Neural cell (in vitro differentiated cells): Measurements from ENCODE around the gene MPL. TPM values are rescaled to one million over a fixed set of nuclear protein-coding genes. Genes with fewer than 3 reads are reported as not detected.

Experiments used
- H2AFZ ChIP-seq: fragments of 200-600, 300-800 bp; sonication (generic), shearing (Covaris generic); 2 replicates; pipeline ENCODE4 v1.6.0; 2014; ENCODE audit warnings: low read depth, mild to moderate bottlenecking, antibody characterized with exemption, low read length, moderate library complexity
- H3F3A ChIP-seq: fragments of 200-600 bp; shearing (Covaris generic); 2 replicates; pipeline ENCODE4 v1.6.1; 2016; ENCODE audit warnings: mild to moderate bottlenecking, moderate library complexity, mixed read lengths, antibody characterized with exemption, low read length; ENCODE audit not compliant: insufficient read depth, poor library complexity, severe bottlenecking
- H3K27ac ChIP-seq: fragments of 200-600, 300-800 bp; sonication (generic), shearing (Covaris generic); 2 replicates; pipeline ENCODE4 v1.5.1; 2014; ENCODE audit warnings: mild to moderate bottlenecking, low read length, moderate library complexity
- H3K27me3 ChIP-seq: fragments of 300-800, 200-600 bp; sonication (generic), shearing (Covaris generic); 2 replicates; pipeline ENCODE4 v1.6.0; 2014; ENCODE audit warnings: mild to moderate bottlenecking, low read depth, low read length, moderate library complexity; ENCODE audit not compliant: insufficient read depth
- H3K36me3 ChIP-seq: fragments of 300-800, 200-600 bp; sonication (generic), shearing (Covaris generic); 2 replicates; pipeline ENCODE4 v1.5.1; 2014; ENCODE audit warnings: mild to moderate bottlenecking, antibody characterized with exemption, low read length, moderate library complexity; ENCODE audit not compliant: insufficient read depth
- H3K4me2 ChIP-seq: fragments of 300-800, 200-600 bp; sonication (generic), shearing (Covaris generic); 2 replicates; pipeline ENCODE4 v1.6.0; 2014; ENCODE audit warnings: mild to moderate bottlenecking, low read length
- H3K4me3 ChIP-seq: fragments of 300-800, 200-600 bp; sonication (generic), shearing (Covaris generic); 2 replicates; pipeline ENCODE4 v1.5.1; 2014; ENCODE audit warnings: mild to moderate bottlenecking, low read length, moderate library complexity
- H3K79me2 ChIP-seq: fragments of 200-600 bp; shearing (Covaris generic); replicated peaks from 2 replicates; pipeline ENCODE4 v1.6.0; 2014; ENCODE audit warnings: mild to moderate bottlenecking, low read length, moderate library complexity; ENCODE audit not compliant: insufficient read depth
- H3K9ac ChIP-seq: fragments of 300-800, 200-600 bp; sonication (generic), shearing (Covaris generic); 2 replicates; pipeline ENCODE4 v1.6.1; 2016; ENCODE audit warnings: mild to moderate bottlenecking, low read length, mixed read lengths
- H3K9me2 ChIP-seq: fragments of 200-600 bp; shearing (Covaris generic); 2 replicates; pipeline ENCODE4 v1.6.1; 2016; ENCODE audit warnings: mild to moderate bottlenecking, low read length, mixed read lengths; ENCODE audit not compliant: insufficient read depth
- H3K9me3 ChIP-seq: fragments of 200-600, 300-800 bp; sonication (generic), shearing (Covaris generic); 2 replicates; pipeline ENCODE4 v1.6.1; 2016; ENCODE audit warnings: mild to moderate bottlenecking, mixed run types, low read length, moderate library complexity, mixed read lengths
- H4K20me1 ChIP-seq: fragments of 200-600 bp; shearing (Covaris generic); 2 replicates; pipeline ENCODE4 v1.6.1; 2016; ENCODE audit warnings: mild to moderate bottlenecking, mixed run types; ENCODE audit not compliant: insufficient read depth
- CTCF ChIP-seq: fragments of 450-650 bp; IDR thresholded peaks from 2 replicates; pipeline ENCODE4 v1.5.1; 2014; ENCODE audit warnings: antibody characterized with exemption, mild to moderate bottlenecking, moderate library complexity; ENCODE audit not compliant: poor library complexity, severe bottlenecking
- EP300 ChIP-seq: fragments of 450-650 bp; conservative IDR thresholded peaks from 2 replicates; pipeline ENCODE4 v1.6.1; 2014; ENCODE audit warnings: antibody characterized with exemption, mild to moderate bottlenecking, moderate library complexity; ENCODE audit not compliant: poor library complexity, severe bottlenecking
- EZH2 ChIP-seq: fragments of 200-600, 300-800 bp; shearing (Covaris generic), sonication (generic); IDR thresholded peaks from 2 replicates; pipeline ENCODE4 v1.6.1; 2014; ENCODE audit warnings: antibody characterized with exemption, low read length, borderline replicate concordance, mild to moderate bottlenecking; ENCODE audit not compliant: insufficient read depth, poor library complexity, severe bottlenecking
- MXI1 ChIP-seq: fragments of 450-650 bp; conservative IDR thresholded peaks from 2 replicates; pipeline ENCODE4 v1.6.1; 2014; ENCODE audit warnings: antibody characterized with exemption, mild to moderate bottlenecking; ENCODE audit not compliant: poor library complexity, severe bottlenecking
- POLR2AphosphoS5 ChIP-seq: IDR thresholded peaks from 2 replicates; pipeline ENCODE4 v1.6.1; 2012
- RAD21 ChIP-seq: fragments of 450-650 bp; conservative IDR thresholded peaks from 2 replicates; pipeline ENCODE4 v1.6.1; 2014; ENCODE audit warnings: antibody characterized with exemption, mild to moderate bottlenecking, moderate library complexity
- REST ChIP-seq: IDR thresholded peaks from 2 replicates; pipeline ENCODE4 v1.6.1; 2012; ENCODE audit warnings: borderline replicate concordance
- SMC3 ChIP-seq: fragments of 450-650 bp; conservative IDR thresholded peaks from 2 replicates; pipeline ENCODE4 v1.6.1; 2014; ENCODE audit warnings: antibody characterized with exemption, mild to moderate bottlenecking, moderate library complexity; ENCODE audit not compliant: poor library complexity
- TAF1 ChIP-seq: IDR thresholded peaks from 2 replicates; pipeline ENCODE4 v1.6.1; 2012; ENCODE audit warnings: low read depth
- polyA plus RNA-seq: library from polyadenylated mRNA; depleted of rRNA; stranded (reverse); fragments of >200 nt; gene quantifications from 2 replicates; pipeline ENCODE4 v1.2.3, GENCODE V29; 2014

The MPL gene
- polyA plus RNA-seq, 1 donor from 2014 or later = not detected

DNA sequence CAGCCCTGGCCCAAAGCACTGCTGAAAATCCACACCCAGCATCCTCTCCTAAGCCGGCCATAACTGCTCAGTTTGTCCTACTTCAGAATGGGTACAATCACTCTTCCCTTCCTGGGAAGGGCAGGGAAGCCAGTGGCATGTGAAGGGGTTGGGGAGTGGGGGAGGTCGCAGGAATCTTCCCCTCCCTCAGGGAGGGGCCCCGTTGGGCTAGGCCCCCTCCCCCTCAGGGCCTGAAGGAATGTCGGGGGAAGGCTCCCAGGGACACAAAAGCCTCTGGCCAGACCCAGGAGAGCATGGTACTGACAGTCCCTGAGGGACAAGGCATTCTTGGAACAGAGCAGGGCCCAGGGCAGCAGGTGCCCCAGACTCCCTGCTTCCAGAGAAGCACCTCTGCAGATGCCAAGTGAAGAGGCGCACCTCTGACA lies 29.0 kb downstream of the MPL start:
- Histone ChIP-seq H3K9me2 (no peaks in the 10 kb centered on the region), H3K27me3 (no peaks in the 10 kb centered on the region), H2AFZ (no peak overlapping the region), H3F3A (no peaks in the 10 kb centered on the region), H3K27ac (no peak overlapping the region), H3K9me3 (no peaks in the 10 kb centered on the region), H3K36me3 (no peaks in the 10 kb centered on the region), H3K9ac (no peak overlapping the region), H3K79me2 (peaks cover 3% of the 10 kb centered on the region), H4K20me1 (no peaks in the 10 kb centered on the region), H3K4me2 (no peak overlapping the region), H3K4me3 (no peak overlapping the region)
- TF ChIP-seq TAF1 = no peak
- no peak for TF ChIP-seq EP300
- TF ChIP-seq POLR2AphosphoS5 = no peak
- no peak for TF ChIP-seq CTCF
- no peak for TF ChIP-seq SMC3
- TF ChIP-seq MXI1 = no peak
- TF ChIP-seq RAD21 = no peak
- no peak for TF ChIP-seq REST
- TF ChIP-seq EZH2 = no peak

DNA sequence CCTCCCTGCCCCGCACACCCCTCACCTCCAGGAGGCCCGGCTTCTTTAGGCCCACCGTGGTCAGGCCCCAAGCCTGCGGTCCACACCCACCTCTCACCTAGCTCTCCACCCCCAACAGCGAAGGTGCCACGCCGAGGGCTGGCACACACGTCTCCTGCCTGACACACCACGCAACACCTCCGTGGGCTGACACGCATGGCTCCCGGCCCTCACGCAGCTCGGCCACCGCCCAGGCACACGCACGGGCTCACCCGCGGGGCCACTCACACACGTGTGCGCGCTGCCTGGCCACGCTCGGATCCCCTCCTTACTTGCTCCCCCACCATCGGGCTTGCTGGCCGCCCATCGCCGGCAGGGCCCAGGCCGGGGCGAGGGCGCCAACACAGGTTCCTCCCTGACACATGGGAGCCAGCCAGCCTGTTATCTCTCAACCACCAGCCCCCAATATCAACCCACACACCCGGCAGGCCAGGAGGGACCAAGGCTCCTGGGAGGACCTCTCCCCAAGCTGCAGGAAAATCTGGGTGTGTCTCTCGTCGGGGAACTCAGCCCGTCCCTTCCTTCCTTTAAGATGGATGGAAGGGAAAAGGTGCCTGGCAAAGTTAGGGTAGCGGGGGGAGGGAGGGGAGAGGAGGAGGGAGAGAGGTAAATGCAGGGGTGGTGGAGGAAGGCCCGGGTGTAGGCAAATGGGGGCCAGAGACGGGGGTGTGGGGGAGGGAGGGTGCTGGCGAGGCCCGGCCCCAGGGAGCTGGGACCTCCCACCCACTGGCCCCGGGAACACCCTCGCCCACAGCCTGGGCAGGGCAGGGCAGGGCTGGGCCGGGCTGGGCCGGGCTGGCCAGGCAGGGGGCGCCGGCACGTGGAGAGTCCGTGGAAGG lies 29.6 kb downstream of the MPL start:
- Histone ChIP-seq H3K4me3 (peak overlapping the region; percentile 53), H3K27ac (no peak overlapping the region), H3K27me3 (no peaks in the 10 kb centered on the region), H3K4me2 (no peak overlapping the region), H2AFZ (no peak overlapping the region), H3K36me3 (no peaks in the 10 kb centered on the region), H3K9me2 (no peaks in the 10 kb centered on the region), H3F3A (no peaks in the 10 kb centered on the region), H3K9me3 (no peaks in the 10 kb centered on the region), H4K20me1 (no peaks in the 10 kb centered on the region), H3K9ac (no peak overlapping the region), H3K79me2 (peaks cover 3% of the 10 kb centered on the region)
- TF ChIP-seq EZH2 (no peak), EP300 (no peak), POLR2AphosphoS5 (no peak), SMC3 (no peak), RAD21 (no peak), TAF1 (no peak), CTCF (no peak), REST (no peak), MXI1 (no peak)
